Peyer's patch (tissue), 4 donors: ENCODE data around the gene DNAH3. TPM values are rescaled to one million over a fixed set of nuclear protein-coding genes. Genes with fewer than 3 reads are reported as not detected.
"Not testable (repeated sequence)": the region's sequence is repeated elsewhere in the genome, so short reads cannot be mapped to it uniquely, and the experiment has no call there.

Source experiments
- DNase-seq, 3 donors: peaks; one replicate each; pipeline ENCODE4 v3.0.0-alpha.2; 2017 to 2019
- H3K27ac ChIP-seq, 4 donors: fragments of 200-600 bp; sonication (generic); one replicate each; pipeline ENCODE4 v1.5.1; 2016 to 2019
- H3K27me3 ChIP-seq, 2 donors: fragments of 200-600 bp; sonication (generic); one replicate each; pipeline ENCODE4 v1.5.1; 2019
- H3K36me3 ChIP-seq, 3 donors: fragments of 200-600 bp; sonication (generic); one replicate each; pipeline ENCODE4 v1.5.1; 2016 to 2019
- H3K4me1 ChIP-seq, 4 donors: fragments of 200-600 bp; sonication (generic); one replicate each; pipeline ENCODE4 v1.5.1; 2016 to 2019
- H3K4me3 ChIP-seq, 4 donors: fragments of 200-600 bp; sonication (generic); 1 replicate in 3 of 4; 2 replicates in 1 of 4; pipeline ENCODE4 v1.5.1; 2016 to 2019; ENCODE audit warnings: mild to moderate bottlenecking in 1 of 4
- H3K9me3 ChIP-seq, 4 donors: fragments of 200-600 bp; sonication (generic); one replicate each; pipeline ENCODE4 v1.5.1; 2016 to 2019; ENCODE audit warnings: mild to moderate bottlenecking in 1 of 4
- CTCF ChIP-seq, 6 experiments: fragments of 450-650 bp in 4 of 6; fragments of 200-600 bp in 2 of 6; sonication (generic) in 1 of 6; IDR thresholded peaks; one replicate each; pipeline ENCODE4 v1.5.1; 2017 to 2019; ENCODE audit warnings: antibody characterized with exemption in 6 of 6, mild to moderate bottlenecking in 3 of 6, moderate library complexity in 1 of 6
- POLR2A ChIP-seq, 2 donors: fragments of 450-650 bp; IDR thresholded peaks; one replicate each; pipeline ENCODE4 v1.5.1; 2017; ENCODE audit warnings: antibody characterized with exemption in 2 of 2, mild to moderate bottlenecking in 2 of 2, moderate library complexity in 2 of 2
- total RNA-seq, 4 donors: library from RNA; depleted of rRNA; stranded (reverse); fragments of >200 nt; gene quantifications; one replicate each; pipeline ENCODE4 v1.1.0, GENCODE V29; 2016

Gene DNAH3
- total RNA-seq, 4 donors from 2014 or later: 2.1 to 6.7 (median 4.5) TPM

DNA sequence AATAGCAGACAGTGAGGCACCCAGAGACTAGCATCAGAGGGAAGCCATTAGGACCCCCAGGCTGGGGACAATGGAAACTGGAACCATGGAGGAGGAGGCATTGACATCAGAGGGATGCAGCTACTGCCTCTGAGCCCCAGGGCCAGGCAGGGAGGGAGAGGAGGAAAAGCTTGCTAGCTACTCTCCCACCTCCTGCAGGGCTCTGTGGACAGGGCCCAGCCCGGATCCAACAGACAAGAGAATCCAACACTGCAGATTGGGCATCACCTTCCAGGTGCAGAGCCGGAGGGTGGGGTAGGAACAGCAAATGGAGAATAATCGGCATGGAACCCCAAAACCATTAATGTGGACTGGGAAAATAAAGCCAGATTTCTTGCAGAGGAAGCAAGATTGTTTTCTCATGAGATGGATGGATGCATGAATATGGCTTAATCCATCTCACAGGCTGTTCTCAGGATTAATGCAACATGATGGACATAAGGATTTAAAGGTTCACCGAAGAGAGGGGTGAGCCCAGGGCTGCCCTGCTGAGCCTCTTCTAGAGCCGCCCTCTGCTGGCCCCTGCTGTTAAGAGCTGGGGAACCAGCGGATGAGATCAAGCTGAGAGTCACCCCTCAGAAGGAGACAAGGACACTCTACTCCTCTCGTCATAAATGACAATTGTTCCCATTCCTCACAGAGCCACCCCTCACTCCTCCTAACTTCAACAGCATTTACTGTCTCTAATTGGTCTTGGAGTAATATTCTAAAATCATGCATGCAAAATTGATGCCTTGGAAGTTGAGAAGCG, 48.8 kb downstream of the DNAH3 start:
- Histone ChIP-seq H3K9me3 (no peaks in the 10 kb centered on the region), H3K4me1 (no peaks in the 10 kb centered on the region), H3K36me3 (no peaks in the 10 kb centered on the region), H3K4me3 (no peak overlapping the region), H3K27ac (no peak overlapping the region), H3K27me3 (no peaks in the 10 kb centered on the region)
- DNase-seq: peak; percentile 23 to 53 (median 52)
- no peak for TF ChIP-seq POLR2A (IDR thresholded peaks at IDR 0.05)
- TF ChIP-seq CTCF (IDR thresholded peaks at IDR 0.05): peak in 3 of 6 experiments; percentile 24 to 30 (median 30)

GRCh38 chr16:21100447-21100846, 50.2 kb downstream of the DNAH3 start:
- Histone ChIP-seq H3K27ac (no peak overlapping the region), H3K9me3 (no peaks in the 10 kb centered on the region), H3K36me3 (no peaks in the 10 kb centered on the region), H3K4me1 (no peaks in the 10 kb centered on the region), H3K4me3 (no peak overlapping the region), H3K27me3 (no peaks in the 10 kb centered on the region)
- no peak for TF ChIP-seq CTCF (IDR thresholded peaks at IDR 0.05)
- TF ChIP-seq POLR2A (IDR thresholded peaks at IDR 0.05): no peak
- DNase-seq: no peak

GRCh38 chr16:21097151-21097550, 53.5 kb downstream of the DNAH3 start:
- Histone ChIP-seq H3K36me3 (no peaks in the 10 kb centered on the region), H3K4me3 (no peak overlapping the region), H3K9me3 (no peaks in the 10 kb centered on the region), H3K27ac (no peak overlapping the region), H3K27me3 (no peaks in the 10 kb centered on the region), H3K4me1 (no peaks in the 10 kb centered on the region)
- no peak for TF ChIP-seq CTCF (IDR thresholded peaks at IDR 0.05)
- no peak for TF ChIP-seq POLR2A (IDR thresholded peaks at IDR 0.05)
- no peak for DNase-seq

DNA sequence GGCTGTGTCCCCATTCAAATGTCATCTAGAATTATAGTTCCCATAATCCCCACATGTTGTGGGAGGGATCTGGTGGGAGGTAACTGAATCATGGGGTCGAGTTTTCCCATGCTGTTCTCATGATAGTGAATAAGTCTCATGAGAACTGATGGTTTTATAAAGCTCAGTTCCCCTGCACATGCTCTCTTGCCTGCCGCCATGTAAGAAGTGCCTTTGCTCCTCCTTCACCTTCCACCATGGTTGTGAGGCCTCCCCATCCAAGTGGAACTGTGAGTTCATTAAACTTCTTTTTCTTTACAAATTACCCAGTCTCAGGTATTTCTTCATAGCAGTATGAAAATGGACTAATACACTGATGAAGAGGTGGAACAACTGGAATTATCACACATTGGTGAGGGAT, 55.9 kb downstream of the DNAH3 start:
- not testable (repeated sequence) for H3K36me3 ChIP-seq, H3K9me3 ChIP-seq, H3K27me3 ChIP-seq, H3K4me3 ChIP-seq, DNase-seq, H3K4me1 ChIP-seq, H3K27ac ChIP-seq

GRCh38 chr16:21092951-21093350, 57.7 kb downstream of the DNAH3 start:
- no peak for TF ChIP-seq POLR2A (IDR thresholded peaks at IDR 0.05)
- H3K36me3 ChIP-seq: no peaks in the 10 kb centered on the region
- no peak overlapping the region for H3K27ac ChIP-seq
- DNase-seq: no peak
- H3K9me3 ChIP-seq: no peaks in the 10 kb centered on the region
- no peak overlapping the region for H3K4me3 ChIP-seq
- H3K4me1 ChIP-seq: no peaks in the 10 kb centered on the region
- H3K27me3 ChIP-seq: no peaks in the 10 kb centered on the region

DNA sequence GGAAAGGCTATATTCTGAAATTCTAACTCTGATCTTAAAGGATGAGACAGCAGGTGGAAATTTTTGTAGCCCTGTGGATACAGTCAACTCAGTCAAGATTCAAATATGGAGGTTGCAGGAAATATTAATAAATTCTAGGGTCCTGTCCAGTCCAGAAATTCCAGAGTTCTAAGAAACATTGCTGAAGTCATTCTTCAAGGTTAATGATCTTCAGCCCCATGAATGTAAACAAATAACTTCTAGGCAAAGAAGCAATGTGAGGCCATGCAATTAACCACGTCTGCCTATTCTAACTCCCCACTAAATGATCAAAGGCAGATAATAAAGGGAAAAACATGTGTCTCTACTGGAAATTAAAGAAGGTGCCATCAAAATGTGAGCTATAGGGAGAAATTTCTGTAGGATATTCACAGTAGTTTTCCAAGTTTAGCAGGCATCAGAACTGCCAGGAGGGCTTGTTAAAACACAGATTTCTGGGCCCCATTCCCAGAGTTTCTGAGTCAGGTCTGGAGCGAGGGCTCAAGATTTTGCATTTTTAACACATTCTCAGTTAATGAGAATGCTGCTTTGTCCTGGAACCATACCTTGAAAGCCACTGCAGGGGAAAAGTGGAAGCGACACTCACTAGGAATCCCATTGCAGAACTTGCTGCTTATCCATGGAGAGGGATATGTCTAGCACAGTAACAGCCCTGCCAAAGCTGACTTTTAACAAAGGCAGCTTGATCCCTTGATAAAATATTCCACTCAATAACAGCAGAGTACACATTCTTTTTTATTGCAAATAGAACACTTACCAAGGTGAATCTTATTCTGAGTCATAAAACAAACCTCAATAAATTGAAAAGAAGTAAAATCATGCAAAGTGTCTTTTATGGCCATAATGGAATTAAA, 61.8 kb downstream of the DNAH3 start:
- no peak for DNase-seq
- TF ChIP-seq POLR2A (IDR thresholded peaks at IDR 0.05) (no peak), CTCF (IDR thresholded peaks at IDR 0.05) (no peak)
- H3K27ac ChIP-seq: no peak overlapping the region
- H3K4me1 ChIP-seq: no peaks in the 10 kb centered on the region
- H3K9me3 ChIP-seq: no peaks in the 10 kb centered on the region
- no peak overlapping the region for H3K4me3 ChIP-seq
- no peaks in the 10 kb centered on the region for H3K27me3 ChIP-seq
- H3K36me3 ChIP-seq: no peaks in the 10 kb centered on the region
